Stimulated activated CD4-positive, alpha-beta T cell treated with anti-CD3 and anti-CD28 coated beads, Interleukin-1b, Interleukin-23, amount 100 ng/mL, for 48 hours (primary cell): ENCODE measurements around the gene SDE2.
"Not testable (repeated sequence)": the region's sequence is repeated elsewhere in the genome, so short reads cannot be mapped to it uniquely, and the experiment has no call there.

ENCODE experiments used
- DNase-seq: peaks from one replicate; pipeline ENCODE4 v3.0.0-alpha.2; 2020

SDE2 gene

GRCh38 chr1:225999227-225999911 is at the start of gene SDE2:
TSS of gene SDE2 (minus strand) at chr1:225999343. CDS start at chr1:225999312, 31 bp downstream.
- DNase-seq = peak; percentile 100

- DNase-seq = no peak
Observed at GRCh38 chr1:226048886-226049285, 49.7 kb upstream of the SDE2 start.

- no peak for DNase-seq
Observed at GRCh38 chr1:226047495-226047894, 48.4 kb upstream of the SDE2 start.

- DNase-seq = no peak
Observed at GRCh38 chr1:226046240-226046639, 47.1 kb upstream of the SDE2 start.

- no peak for DNase-seq
Observed at GRCh38 chr1:226044514-226045101, 45.5 kb upstream of the SDE2 start.

GRCh38 chr1:226041419-226041818 is 42.3 kb upstream of the SDE2 start:
- no peak for DNase-seq

- DNase-seq = no peak
Observed at GRCh38 chr1:226038661-226039060, 39.5 kb upstream of the SDE2 start.

- no peak for DNase-seq
Observed at GRCh38 chr1:226035915-226036314, 36.8 kb upstream of the SDE2 start.

GRCh38 chr1:226034482-226034881 is 35.3 kb upstream of the SDE2 start:
- no peak for DNase-seq

- no peak for DNase-seq
Observed at GRCh38 chr1:226033991-226034390, 34.8 kb upstream of the SDE2 start.

GRCh38 chr1:226033582-226033981 is 34.4 kb upstream of the SDE2 start:
- DNase-seq = no peak

- DNase-seq = no peak
Observed at GRCh38 chr1:226029568-226030225, 30.6 kb upstream of the SDE2 start.

- DNase-seq = no peak
Observed at GRCh38 chr1:226029093-226029496, 30.0 kb upstream of the SDE2 start.

- DNase-seq = no peak
Observed at GRCh38 chr1:226027538-226028217, 28.5 kb upstream of the SDE2 start.

GRCh38 chr1:226026833-226027232 is 27.7 kb upstream of the SDE2 start:
- no peak for DNase-seq

- no peak for DNase-seq
Observed at GRCh38 chr1:226023735-226024134, 24.6 kb upstream of the SDE2 start.

GRCh38 chr1:226021801-226022200 is 22.7 kb upstream of the SDE2 start:
- DNase-seq = no peak

GRCh38 chr1:226021401-226021800 is 22.3 kb upstream of the SDE2 start:
- DNase-seq = no peak

- no peak for DNase-seq
Observed at GRCh38 chr1:226019572-226019971, 20.4 kb upstream of the SDE2 start.

- no peak for DNase-seq
Observed at GRCh38 chr1:226017070-226017469, 17.9 kb upstream of the SDE2 start.

GRCh38 chr1:226009650-226010044 is 10.5 kb upstream of the SDE2 start:
- no peak for DNase-seq

- DNase-seq = not testable (repeated sequence)
Observed at GRCh38 chr1:226007126-226007892, 8.2 kb upstream of the SDE2 start.

- DNase-seq = no peak
Observed at GRCh38 chr1:226006686-226007085, 7.5 kb upstream of the SDE2 start.
